Transverse colon (tissue), 4 donors: ENCODE measurements around the gene ANK3. TPM values are rescaled to one million over a fixed set of nuclear protein-coding genes. Genes with fewer than 3 reads are reported as not detected.

ENCODE experiments used
- DNase-seq: peaks from one replicate; pipeline ENCODE4 v3.0.0-alpha.2; 2019
- H3K27ac ChIP-seq, 4 donors: fragments of 200-600 bp; sonication (generic); 2 replicates each; pipeline ENCODE4 v1.5.1; 2016 to 2018; ENCODE audit warnings: inconsistent platforms in 4 of 4
- H3K27me3 ChIP-seq: fragments of 200-600 bp; sonication (generic); 2 replicates; pipeline ENCODE4 v1.5.1; 2017; ENCODE audit warnings: inconsistent platforms
- H3K36me3 ChIP-seq, 4 donors: fragments of 200-600 bp; sonication (generic); 2 replicates each; pipeline ENCODE4 v1.5.1; 2017 to 2019; ENCODE audit warnings: inconsistent platforms in 4 of 4
- H3K4me1 ChIP-seq, 4 donors: fragments of 200-600 bp; sonication (generic); 2 replicates each; pipeline ENCODE4 v1.5.1; 2017 to 2020; ENCODE audit warnings: inconsistent platforms in 4 of 4
- H3K4me3 ChIP-seq, 4 donors: fragments of 200-600 bp; sonication (generic); 1 replicate in 1 of 4; 2 replicates in 3 of 4; pipeline versions ENCODE4 v1.5.1 to v1.6.1; 2017 to 2019; ENCODE audit warnings: inconsistent platforms in 4 of 4
- H3K9me3 ChIP-seq, 2 donors: fragments of 200-600 bp; sonication (generic); 2 replicates each; pipeline ENCODE4 v1.5.1; 2017 to 2019; ENCODE audit warnings: inconsistent platforms in 2 of 2
- EP300 ChIP-seq: sonication (generic); formaldehyde crosslinking; IDR thresholded peaks from one replicate; pipeline ENCODE4 v1.6.1; 2017; ENCODE audit warnings: antibody characterized with exemption, low read depth
- POLR2A ChIP-seq: fragments of 450-650 bp; IDR thresholded peaks from one replicate; pipeline ENCODE4 v1.6.1; 2016; ENCODE audit warnings: antibody characterized with exemption, mild to moderate bottlenecking, moderate library complexity
- POLR2AphosphoS5 ChIP-seq, 3 donors: sonication (generic); formaldehyde crosslinking; IDR thresholded peaks; one replicate each; pipeline ENCODE4 v1.6.1; 2016; ENCODE audit warnings: antibody characterized with exemption in 3 of 3
- WGBS, 2 donors: methylation state at CpG; one replicate each; pipeline ENCODE4 v1.1.5; 2018; ENCODE audit warnings: low coverage in 1 of 2; 5-methylcytosine and 5-hydroxymethylcytosine counted together
- in situ Hi-C, 4 donors: fragments of 200-750 bp; cut with MboI; loops; one replicate each; pipeline versions ENCODE4 v1.15.0 to v1.15.1; 2017; ENCODE audit warnings: low sequenced_read_pairs in 3 of 4, low pct_ligation_motif_present in 1 of 4, low pct_unique_long_range_greater_than_20kb in 1 of 4
- intact Hi-C: fragments of 100-400 bp; cut with DNase I; formaldehyde crosslinking; loops from one replicate; pipeline ENCODE4 v1.15.1; 2023; ENCODE audit warnings: low total_unique reads
- total RNA-seq, 4 donors: library from RNA; depleted of rRNA; stranded (reverse); fragments of >200 nt; gene quantifications; one replicate each; pipeline ENCODE4 v1.1.0, GENCODE V29; 2016
- TF ChIP-seq, protein P1 (sequence below), 5 experiments: fragments of 200-600 bp in 3 of 5; fragments of 450-650 bp in 2 of 5; sonication (generic) in 3 of 5; IDR thresholded peaks; 1 replicate in 2 of 5; 2 replicates in 3 of 5; pipeline ENCODE4 v1.5.1; 2016 to 2017; ENCODE audit warnings: antibody characterized with exemption in 5 of 5, inconsistent platforms in 3 of 5, mild to moderate bottlenecking in 2 of 5, moderate library complexity in 1 of 5

ANK3 gene
- total RNA-seq, 4 donors from 2014 or later: 41.2 to 230 (median 172) TPM

GRCh38 chr10:60384708-60385398, 4.8 kb downstream of the ANK3 start:
- no peak for DNase-seq
- Histone ChIP-seq H3K36me3 (no peaks in the 10 kb centered on the region), H3K4me3 (no peak overlapping the region), H3K9me3 (no peaks in the 10 kb centered on the region), H3K27me3 (no peaks in the 10 kb centered on the region), H3K27ac (no peak overlapping the region), H3K4me1 (peaks cover 0 to 24% (median 6%) of the 10 kb centered on the region in 4 donors)
- in situ Hi-C loops: no loop called here
- intact Hi-C loops: no loop called here
- TF ChIP-seq POLR2A (no peak), POLR2AphosphoS5 (IDR thresholded peaks at IDR 0.05) (no peak), EP300 (no peak)
- TF ChIP-seq, protein P1, sequence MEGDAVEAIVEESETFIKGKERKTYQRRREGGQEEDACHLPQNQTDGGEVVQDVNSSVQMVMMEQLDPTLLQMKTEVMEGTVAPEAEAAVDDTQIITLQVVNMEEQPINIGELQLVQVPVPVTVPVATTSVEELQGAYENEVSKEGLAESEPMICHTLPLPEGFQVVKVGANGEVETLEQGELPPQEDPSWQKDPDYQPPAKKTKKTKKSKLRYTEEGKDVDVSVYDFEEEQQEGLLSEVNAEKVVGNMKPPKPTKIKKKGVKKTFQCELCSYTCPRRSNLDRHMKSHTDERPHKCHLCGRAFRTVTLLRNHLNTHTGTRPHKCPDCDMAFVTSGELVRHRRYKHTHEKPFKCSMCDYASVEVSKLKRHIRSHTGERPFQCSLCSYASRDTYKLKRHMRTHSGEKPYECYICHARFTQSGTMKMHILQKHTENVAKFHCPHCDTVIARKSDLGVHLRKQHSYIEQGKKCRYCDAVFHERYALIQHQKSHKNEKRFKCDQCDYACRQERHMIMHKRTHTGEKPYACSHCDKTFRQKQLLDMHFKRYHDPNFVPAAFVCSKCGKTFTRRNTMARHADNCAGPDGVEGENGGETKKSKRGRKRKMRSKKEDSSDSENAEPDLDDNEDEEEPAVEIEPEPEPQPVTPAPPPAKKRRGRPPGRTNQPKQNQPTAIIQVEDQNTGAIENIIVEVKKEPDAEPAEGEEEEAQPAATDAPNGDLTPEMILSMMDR (IDR thresholded peaks at IDR 0.05): no peak
- 27 to 61% methylated on average over 1 to 5 of the region's 5 CpGs for WGBS, 2 donors

DNA sequence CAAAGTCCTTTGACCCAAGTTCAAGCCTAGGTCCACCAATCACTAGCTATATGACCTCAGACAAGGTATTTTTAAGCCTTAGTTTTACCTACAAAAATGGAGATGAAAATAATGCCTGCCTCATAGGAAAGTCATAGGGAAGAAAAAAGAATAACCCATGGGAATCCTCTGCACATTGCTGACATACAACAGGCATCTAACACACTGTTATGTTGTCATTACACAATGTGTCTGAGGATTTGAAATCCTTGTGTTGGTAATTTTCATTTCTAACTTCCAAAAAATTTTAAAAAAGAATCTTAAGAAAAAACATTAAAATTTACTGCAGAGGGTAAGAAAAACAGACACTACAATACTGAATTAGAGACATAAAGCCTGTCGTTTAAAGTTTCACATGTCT, 5.7 kb downstream of the ANK3 start:
- TF ChIP-seq, protein P1 (IDR thresholded peaks at IDR 0.05): no peak
- TF ChIP-seq POLR2A (no peak), POLR2AphosphoS5 (IDR thresholded peaks at IDR 0.05) (no peak), EP300 (no peak)
- peaks cover 0 to 22% (median 5%) of the 10 kb centered on the region in 4 donors for H3K4me1 ChIP-seq
- no peaks in the 10 kb centered on the region for H3K27me3 ChIP-seq
- H3K4me3 ChIP-seq: no peak overlapping the region
- in situ Hi-C loops (no loop called here), intact Hi-C loops (no loop called here)
- DNase-seq: no peak
- H3K9me3 ChIP-seq: no peaks in the 10 kb centered on the region
- no peaks in the 10 kb centered on the region for H3K36me3 ChIP-seq
- no peak overlapping the region for H3K27ac ChIP-seq
- WGBS, 2 donors: 74 to 78% methylated on average over 1 of the region's 1 CpG

- peaks cover 0 to 13% (median 0%) of the 10 kb centered on the region in 4 donors for H3K4me1 ChIP-seq
- no peak for DNase-seq
- no peaks in the 10 kb centered on the region for H3K9me3 ChIP-seq
- no peaks in the 10 kb centered on the region for H3K36me3 ChIP-seq
- H3K27me3 ChIP-seq: no peaks in the 10 kb centered on the region
- no peak overlapping the region for H3K27ac ChIP-seq
- TF ChIP-seq, protein P1 (IDR thresholded peaks at IDR 0.05): no peak
- TF ChIP-seq POLR2AphosphoS5 (IDR thresholded peaks at IDR 0.05) (no peak), POLR2A (no peak), EP300 (no peak)
- 80 to 97% methylated on average over 1 of the region's 1 CpG for WGBS, 2 donors
- H3K4me3 ChIP-seq: no peak overlapping the region
- in situ Hi-C loops: no loop called here
- intact Hi-C loops: no loop called here
These were observed 6.6 kb downstream of the ANK3 start for GRCh38 chr10:60382946-60383681.

GRCh38 chr10:60380781-60381180, 8.9 kb downstream of the ANK3 start:
- intact Hi-C loops (no loop called here), in situ Hi-C loops (no loop called here)
- no peak for DNase-seq
- no peak overlapping the region for H3K4me3 ChIP-seq
- H3K27me3 ChIP-seq: no peaks in the 10 kb centered on the region
- peaks cover 0 to 7% (median 0%) of the 10 kb centered on the region in 4 donors for H3K4me1 ChIP-seq
- H3K27ac ChIP-seq: no peak overlapping the region
- WGBS, 2 donors: 88 to 97% methylated on average over 5 of the region's 5 CpGs
- H3K36me3 ChIP-seq: no peaks in the 10 kb centered on the region
- no peaks in the 10 kb centered on the region for H3K9me3 ChIP-seq
- TF ChIP-seq, protein P1 (IDR thresholded peaks at IDR 0.05): no peak
- TF ChIP-seq POLR2AphosphoS5 (IDR thresholded peaks at IDR 0.05): no peak
- no peak for TF ChIP-seq POLR2A
- no peak for TF ChIP-seq EP300
